Measurements from ENCODE around the gene PSAPL1.

GRCh38 chr4:7430965-7431695 is 3.6 kb downstream of the PSAPL1 start:
- TF ChIP-seq EZH2 (IDR thresholded peaks at IDR 0.05; ENCODE audit: insufficient read depth, poor library complexity, severe bottlenecking) (no peak), EZH2phosphoT487 (IDR thresholded peaks at IDR 0.05; ENCODE audit: insufficient read depth, low read depth) (no peak)
